ENCODE measurements around the gene CRNKL1. TPM values are rescaled to one million over a fixed set of nuclear protein-coding genes. Genes with fewer than 3 reads are reported as not detected.

CRNKL1 gene
- total RNA-seq, 1 experiment from 2014 or later: 20.4 TPM

GRCh38 chr20:20017844-20018185 is 34.5 kb downstream of the CRNKL1 start:
- peaks cover 22 to 30% of the 10 kb centered on the region in 2 experiments for H3K4me1 ChIP-seq (ENCODE audit: control insufficient read depth in 1 of 2, insufficient read depth in 2 of 2, low read length in 2 of 2)
- RAD21 ChIA-PET (ENCODE audit: low non-redundant PET in 1 of 2, low total read pairs in 2 of 2, uncharacterized antibody in 2 of 2, unreplicated experiment in 2 of 2): no interaction called here
- POLR2A ChIA-PET: no interaction called here

More at GRCh38 chr20:20017844-20018185, 34.5 kb downstream of the CRNKL1 start:
- Histone ChIP-seq H3K27me3 (ENCODE audit: insufficient read depth, low read length) (no peaks in the 10 kb centered on the region), H3K4me3 (replicated peaks in 1 of 2; ENCODE audit: low read depth in 1 of 2, low read length in 2 of 2) (peak overlapping the region; percentile 89 to 98), H3K9me3 (ENCODE audit: control insufficient read depth in 1 of 2, insufficient read depth in 1 of 2, low read depth in 1 of 2, low read length in 2 of 2) (no peaks in the 10 kb centered on the region), H3K9me2 (ENCODE audit: insufficient read depth) (no peaks in the 10 kb centered on the region), H3K36me3 (ENCODE audit: control insufficient read depth in 1 of 2, insufficient read depth in 2 of 2, low read length in 2 of 2) (peaks cover 4% of the 10 kb centered on the region in 2 experiments; a peak in 3 of 4 replicates), H3K9ac (ENCODE audit: low read length) (peak overlapping the region; percentile 92), H4K20me1 (ENCODE audit: insufficient read depth) (peaks cover 8% of the 10 kb centered on the region; the same call in 1 of the 2 replicates), H2AFZ (ENCODE audit: low read depth, low read length, poor library complexity, severe bottlenecking) (no peak overlapping the region), H3K79me2 (ENCODE audit: insufficient read depth, low read length) (peaks cover 57% of the 10 kb centered on the region), H3K27ac (ENCODE audit: low read depth, low read length) (peak overlapping the region; percentile 77), H3K4me2 (ENCODE audit: low read length) (peak overlapping the region; percentile 87)
- ATAC-seq (no peak; the same call in 1 of the 2 replicates), DNase-seq (ENCODE audit: low read depth, low spot score) (no peak)
- CTCF ChIA-PET: interaction anchor here (1.4 kb wide), 1 partner anchor 15 kb away, joined by 3 read pairs; no protein-coding TSS in a partner anchor
- BruUV-seq (replicated peaks): no TSS peak
- no peak for TF ChIP-seq ATF3 (IDR thresholded peaks at IDR 0.05)
- TF ChIP-seq SP1 (IDR thresholded peaks at IDR 0.05; ENCODE audit: low read depth): no peak
- TF ChIP-seq SIN3A (IDR thresholded peaks at IDR 0.05; ENCODE audit: low read depth): no peak
- no peak for TF ChIP-seq FOSL1 (IDR thresholded peaks at IDR 0.05; ENCODE audit: low read depth)
- TF ChIP-seq REST (IDR thresholded peaks at IDR 0.05; ENCODE audit: low read depth): no peak
- TF ChIP-seq POLR2A (IDR thresholded peaks at IDR 0.05; ENCODE audit: borderline replicate concordance, extremely low read depth, insufficient read depth, insufficient read length): no peak
- no peak for TF ChIP-seq CTCF (IDR thresholded peaks at IDR 0.05 in 2 of 3, conservative IDR thresholded peaks at IDR 0.05 in 1 of 3; ENCODE audit: borderline replicate concordance in 1 of 3, insufficient read depth in 1 of 3, low read depth in 2 of 3, low read length in 2 of 3)
- no peak for TF ChIP-seq TCF7L2 (IDR thresholded peaks at IDR 0.05; ENCODE audit: borderline replicate concordance, extremely low read depth, insufficient read depth, insufficient read length)
- no peak for TF ChIP-seq SRF (IDR thresholded peaks at IDR 0.05; ENCODE audit: low read depth)
- TF ChIP-seq MAX (IDR thresholded peaks at IDR 0.05): no peak
- no peak for TF ChIP-seq ZNF274 (IDR thresholded peaks at IDR 0.05; ENCODE audit: low read depth, low read length)
- TF ChIP-seq POLR2AphosphoS5 (IDR thresholded peaks at IDR 0.05; ENCODE audit: low read depth, low read length): no peak
- no peak for TF ChIP-seq EGR1 (IDR thresholded peaks at IDR 0.05; ENCODE audit: low read depth)
- intact Hi-C loops (cut with micrococcal nuclease): loop anchor here (5.0 kb wide), 1 partner anchor 231 kb away; no protein-coding TSS in a partner anchor
